Measurements from ENCODE around the gene PCDHGB6. TPM values are rescaled to one million over a fixed set of nuclear protein-coding genes. Genes with fewer than 3 reads are reported as not detected.

PCDHGB6 gene
- total RNA-seq, result 4.3 and 6.2 TPM in 2 replicates

DNA sequence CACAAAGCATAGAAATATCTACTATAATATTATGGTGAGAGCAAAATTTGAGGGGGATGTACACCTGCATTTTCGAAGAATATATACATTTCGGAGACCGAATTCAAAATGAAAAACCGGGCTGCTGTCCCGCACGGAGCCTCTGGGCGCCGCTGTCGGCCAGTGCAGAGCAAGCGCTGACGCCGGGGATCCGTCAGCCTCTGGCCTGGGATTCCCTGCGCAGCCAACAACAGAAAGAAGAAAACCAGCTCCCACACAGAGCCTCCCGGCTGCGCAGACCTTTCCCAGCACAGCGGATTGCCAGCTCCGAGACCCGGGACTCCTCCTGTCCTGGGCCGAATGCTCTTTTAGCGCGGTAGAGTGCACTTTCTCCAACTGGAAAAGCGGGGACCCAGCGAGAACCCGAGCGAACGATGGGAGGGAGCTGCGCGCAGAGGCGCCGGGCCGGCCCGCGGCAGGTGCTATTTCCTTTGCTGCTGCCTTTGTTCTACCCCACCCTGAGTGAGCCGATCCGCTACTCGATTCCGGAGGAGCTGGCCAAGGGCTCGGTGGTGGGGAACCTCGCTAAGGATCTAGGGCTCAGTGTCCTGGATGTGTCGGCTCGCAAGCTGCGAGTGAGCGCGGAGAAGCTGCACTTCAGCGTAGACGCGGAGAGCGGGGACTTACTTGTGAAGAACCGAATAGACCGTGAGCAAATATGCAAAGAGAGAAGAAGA lies at the start of gene PCDHGB6:
TSS of gene PCDHGB6 (plus strand) at position 232 of the 716 bp plus-strand sequence. CDS start at position 414, 182 bp downstream.

DNA sequence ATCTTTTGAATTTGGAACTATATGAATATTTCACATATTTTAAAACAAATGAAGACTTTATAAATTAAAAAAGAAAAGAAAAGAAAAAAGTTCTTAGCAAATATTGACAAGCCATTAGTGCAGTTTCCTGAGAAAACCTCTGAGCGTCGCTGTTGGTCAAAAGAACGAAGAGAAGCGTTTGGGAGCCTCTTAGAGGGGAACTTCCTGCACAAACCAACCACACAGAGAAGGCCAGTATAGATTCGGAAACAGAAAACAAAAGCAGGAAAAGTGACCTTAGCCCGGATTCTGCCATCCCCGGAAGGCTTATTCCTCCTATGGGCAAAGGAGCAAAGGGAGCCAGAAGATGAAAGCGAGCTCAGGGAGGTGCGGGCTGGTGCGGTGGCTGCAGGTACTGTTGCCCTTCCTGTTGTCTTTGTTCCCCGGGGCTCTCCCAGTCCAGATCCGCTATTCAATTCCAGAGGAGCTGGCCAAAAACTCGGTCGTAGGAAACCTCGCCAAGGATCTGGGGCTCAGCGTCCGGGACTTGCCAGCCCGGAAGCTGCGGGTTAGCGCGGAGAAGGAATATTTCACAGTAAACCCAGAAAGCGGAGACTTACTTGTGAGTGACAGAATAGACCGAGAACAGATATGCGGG lies 47.9 kb upstream of the PCDHGB6 start, which contains the start of gene PCDHGB2:
TSS of gene PCDHGB2 (plus strand) at position 205 of the 637 bp plus-strand sequence. CDS start at position 347, 142 bp downstream.

DNA sequence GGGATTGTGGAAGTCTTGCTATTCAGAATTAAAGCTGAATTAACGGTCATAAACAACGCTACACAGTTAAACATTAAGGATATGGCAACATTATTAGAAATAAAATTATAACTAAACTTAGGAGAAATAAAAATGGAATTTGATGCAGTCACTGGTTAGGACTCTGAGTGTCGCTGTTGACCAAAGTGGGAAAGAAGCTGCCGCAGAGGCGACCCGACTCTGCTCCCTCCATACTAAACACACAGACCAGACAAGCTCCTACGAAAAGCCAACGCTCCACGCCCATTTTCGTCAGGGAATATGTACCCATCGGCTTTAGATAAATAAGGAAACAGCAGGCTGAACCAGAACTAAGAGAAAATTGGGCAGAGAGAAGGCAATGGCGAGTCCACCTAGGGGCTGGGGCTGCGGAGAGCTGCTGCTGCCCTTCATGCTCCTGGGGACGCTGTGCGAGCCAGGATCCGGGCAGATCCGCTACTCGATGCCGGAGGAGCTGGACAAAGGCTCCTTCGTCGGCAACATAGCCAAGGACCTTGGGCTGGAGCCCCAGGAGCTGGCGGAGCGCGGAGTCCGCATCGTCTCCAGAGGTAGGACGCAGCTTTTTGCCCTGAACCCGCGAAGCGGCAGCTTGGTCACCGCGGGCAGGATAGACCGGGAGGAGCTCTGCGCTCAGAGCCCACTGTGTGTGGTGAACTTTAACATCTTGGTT lies 43.7 kb upstream of the PCDHGB6 start, which contains the start of gene PCDHGA5:
TSS of gene PCDHGA5 (plus strand) at position 211 of the 709 bp plus-strand sequence. CDS start at position 380, 169 bp downstream.

DNA sequence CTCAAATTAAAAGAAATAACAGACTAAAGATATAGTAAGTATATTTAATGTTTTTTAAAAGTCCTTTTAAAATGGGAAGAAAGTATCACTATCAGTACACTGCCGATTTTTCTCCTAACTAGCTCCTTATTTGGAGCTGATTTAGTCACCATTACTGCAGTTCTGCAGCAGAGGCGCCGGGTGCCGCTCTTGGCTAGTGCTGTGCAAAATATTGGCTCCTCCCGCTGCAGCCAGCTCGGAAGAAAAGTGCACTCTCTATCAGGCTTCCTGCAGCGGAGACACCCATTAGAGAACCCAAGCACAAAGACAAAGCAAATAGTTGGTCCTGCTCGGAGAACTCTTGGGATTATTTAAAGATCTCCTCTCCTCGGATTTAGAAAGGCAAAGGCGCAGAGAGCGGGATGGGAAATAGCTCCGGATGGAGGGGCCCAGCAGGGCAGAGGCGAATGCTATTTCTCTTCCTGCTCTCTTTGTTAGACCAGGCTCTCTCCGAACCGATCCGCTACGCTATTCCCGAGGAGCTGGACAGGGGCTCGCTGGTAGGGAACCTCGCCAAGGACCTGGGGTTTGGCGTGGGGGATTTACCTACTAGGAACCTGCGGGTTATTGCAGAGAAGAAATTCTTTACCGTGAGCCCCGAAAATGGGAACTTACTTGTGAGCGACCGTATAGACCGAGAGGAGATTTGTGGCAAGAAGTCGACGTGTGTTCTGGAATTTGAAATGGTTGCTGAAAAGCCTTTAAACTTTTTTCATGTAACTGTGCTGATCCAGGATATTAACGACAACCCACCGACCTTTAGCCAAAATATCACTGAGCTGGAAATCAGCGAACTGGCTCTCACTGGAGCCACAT lies 37.6 kb upstream of the PCDHGB6 start, which contains the start of gene PCDHGB3:
TSS of gene PCDHGB3 (plus strand) at position 249 of the 855 bp plus-strand sequence. CDS start at position 402, 153 bp downstream.

DNA sequence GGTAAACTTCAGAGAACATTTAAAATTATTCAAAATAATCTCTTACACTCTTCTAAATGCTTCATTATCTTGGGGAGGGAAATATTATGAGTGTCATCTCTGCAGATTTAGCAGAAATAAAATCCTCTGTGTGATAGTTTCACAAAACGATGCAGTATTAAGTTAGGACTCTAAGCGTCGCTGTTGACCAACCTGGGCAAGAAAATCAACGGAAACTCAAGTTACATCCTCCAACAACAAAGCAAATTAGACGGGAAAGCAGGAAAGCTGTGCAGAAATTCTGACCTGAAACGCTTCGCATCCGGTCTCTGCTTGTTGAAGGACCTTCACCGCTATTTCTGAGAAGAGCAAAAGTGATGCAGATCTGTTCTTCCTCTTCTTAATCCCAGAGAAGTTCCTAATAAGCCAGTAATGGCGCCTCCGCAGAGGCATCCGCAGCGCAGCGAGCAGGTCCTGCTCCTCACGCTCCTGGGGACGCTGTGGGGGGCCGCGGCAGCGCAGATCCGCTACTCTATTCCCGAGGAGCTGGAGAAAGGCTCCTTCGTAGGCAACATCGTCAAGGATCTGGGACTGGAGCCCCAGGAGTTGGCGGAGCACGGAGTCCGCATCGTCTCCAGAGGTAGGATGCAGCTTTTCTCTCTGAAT lies 34.0 kb upstream of the PCDHGB6 start, which contains the start of gene PCDHGA6:
TSS of gene PCDHGA6 (plus strand) at position 219 of the 645 bp plus-strand sequence. CDS start at position 412, 193 bp downstream.

DNA sequence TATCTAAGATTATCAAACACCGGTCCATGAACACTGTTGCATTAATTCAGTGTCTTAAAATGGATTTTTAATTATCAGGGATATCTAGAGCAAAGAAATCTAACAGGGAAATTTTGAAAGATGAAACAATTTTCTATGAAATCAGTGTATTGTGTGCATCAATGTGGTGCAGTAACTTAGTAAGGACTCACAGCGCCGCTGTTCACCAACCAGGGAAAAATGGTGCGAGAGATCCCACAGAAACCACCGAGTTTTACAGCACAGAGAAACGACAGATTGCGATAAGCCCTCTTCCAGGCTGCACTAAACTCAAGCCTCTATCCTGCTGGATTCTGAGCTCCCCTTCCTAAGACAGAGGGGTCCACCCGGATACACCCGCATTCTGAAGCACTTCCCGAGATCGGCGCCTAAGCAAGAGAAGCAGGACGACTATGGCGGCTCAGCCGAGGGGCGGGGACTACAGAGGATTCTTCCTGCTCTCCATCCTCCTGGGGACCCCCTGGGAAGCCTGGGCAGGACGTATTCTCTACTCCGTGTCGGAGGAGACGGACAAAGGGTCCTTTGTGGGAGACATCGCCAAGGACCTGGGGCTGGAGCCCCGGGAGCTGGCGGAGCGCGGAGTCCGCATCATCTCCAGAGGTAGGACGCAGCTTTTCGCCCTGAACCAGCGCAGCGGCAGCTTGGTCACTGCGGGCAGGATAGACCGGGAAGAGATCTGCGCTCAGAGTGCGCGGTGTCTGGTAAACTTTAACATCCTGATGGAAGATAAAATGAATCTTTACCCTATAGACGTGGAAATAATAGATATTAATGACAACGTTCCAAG lies 25.1 kb upstream of the PCDHGB6 start, which contains the start of gene PCDHGA7:
TSS of gene PCDHGA7 (plus strand) at position 274 of the 826 bp plus-strand sequence. CDS start at position 432, 158 bp downstream.

DNA sequence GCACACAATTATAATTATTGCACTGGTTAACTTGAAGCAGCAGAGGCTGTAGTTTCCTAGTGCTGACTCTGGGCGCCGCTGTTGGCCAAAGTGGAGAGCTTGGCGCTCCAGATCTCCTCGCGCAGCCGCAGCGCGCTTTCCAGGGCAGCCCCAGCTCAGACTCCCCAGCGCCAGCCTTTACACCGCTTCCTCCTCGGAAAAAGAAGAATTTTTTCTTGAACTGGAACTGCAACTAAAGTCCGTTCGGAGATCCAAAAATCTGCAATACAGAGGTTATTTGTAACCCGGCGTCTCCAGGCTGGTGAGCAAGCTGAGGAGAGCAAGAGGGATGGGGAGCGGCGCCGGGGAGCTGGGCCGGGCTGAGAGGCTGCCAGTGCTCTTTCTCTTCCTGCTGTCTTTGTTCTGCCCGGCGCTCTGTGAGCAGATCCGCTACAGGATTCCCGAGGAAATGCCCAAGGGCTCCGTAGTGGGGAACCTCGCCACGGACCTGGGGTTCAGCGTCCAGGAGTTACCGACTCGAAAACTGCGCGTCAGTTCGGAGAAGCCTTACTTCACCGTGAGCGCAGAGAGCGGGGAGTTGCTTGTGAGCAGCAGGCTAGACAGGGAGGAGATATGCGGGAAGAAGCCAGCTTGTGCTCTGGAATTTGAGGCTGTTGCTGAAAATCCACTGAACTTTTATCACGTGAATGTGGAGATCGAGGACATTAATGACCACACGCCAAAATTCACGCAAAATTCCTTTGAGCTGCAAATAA lies 20.1 kb upstream of the PCDHGB6 start, which contains the start of gene PCDHGB4:
TSS of gene PCDHGB4 (plus strand) at position 142 of the 755 bp plus-strand sequence. CDS start at position 329, 187 bp downstream.

DNA sequence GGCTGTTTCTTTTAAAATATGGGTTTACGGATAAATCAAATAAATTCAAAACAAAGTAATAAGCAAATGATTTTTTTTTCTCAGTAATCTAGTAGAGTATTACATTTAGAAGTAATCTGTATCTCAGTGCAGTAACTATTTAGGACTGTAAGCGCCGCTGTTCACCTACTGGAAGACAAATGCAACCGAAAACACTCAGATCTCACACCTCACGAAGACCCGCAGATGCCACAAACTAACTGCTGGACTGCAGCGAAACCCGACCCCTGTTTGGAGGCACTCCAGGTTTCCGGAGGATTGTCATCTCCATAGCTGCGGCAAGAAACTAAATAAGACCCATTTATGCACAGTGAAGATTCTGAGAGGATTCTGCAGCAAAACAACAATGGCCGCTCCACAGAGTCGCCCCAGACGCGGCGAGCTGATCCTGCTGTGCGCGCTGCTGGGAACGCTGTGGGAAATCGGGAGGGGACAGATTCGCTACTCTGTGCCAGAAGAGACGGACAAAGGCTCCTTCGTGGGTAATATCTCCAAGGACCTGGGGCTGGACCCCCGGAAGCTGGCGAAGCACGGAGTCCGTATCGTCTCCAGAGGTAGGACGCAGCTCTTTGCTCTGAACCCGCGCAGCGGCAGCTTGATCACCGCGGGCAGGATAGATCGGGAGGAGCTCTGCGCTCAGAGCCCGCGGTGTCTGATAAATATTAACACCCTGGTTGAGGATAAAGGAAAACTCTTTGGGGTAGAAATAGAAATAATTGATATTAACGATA lies 15.2 kb upstream of the PCDHGB6 start, which contains the start of gene PCDHGA8:
TSS of gene PCDHGA8 (plus strand) at position 205 of the 770 bp plus-strand sequence. CDS start at position 386, 181 bp downstream.

DNA sequence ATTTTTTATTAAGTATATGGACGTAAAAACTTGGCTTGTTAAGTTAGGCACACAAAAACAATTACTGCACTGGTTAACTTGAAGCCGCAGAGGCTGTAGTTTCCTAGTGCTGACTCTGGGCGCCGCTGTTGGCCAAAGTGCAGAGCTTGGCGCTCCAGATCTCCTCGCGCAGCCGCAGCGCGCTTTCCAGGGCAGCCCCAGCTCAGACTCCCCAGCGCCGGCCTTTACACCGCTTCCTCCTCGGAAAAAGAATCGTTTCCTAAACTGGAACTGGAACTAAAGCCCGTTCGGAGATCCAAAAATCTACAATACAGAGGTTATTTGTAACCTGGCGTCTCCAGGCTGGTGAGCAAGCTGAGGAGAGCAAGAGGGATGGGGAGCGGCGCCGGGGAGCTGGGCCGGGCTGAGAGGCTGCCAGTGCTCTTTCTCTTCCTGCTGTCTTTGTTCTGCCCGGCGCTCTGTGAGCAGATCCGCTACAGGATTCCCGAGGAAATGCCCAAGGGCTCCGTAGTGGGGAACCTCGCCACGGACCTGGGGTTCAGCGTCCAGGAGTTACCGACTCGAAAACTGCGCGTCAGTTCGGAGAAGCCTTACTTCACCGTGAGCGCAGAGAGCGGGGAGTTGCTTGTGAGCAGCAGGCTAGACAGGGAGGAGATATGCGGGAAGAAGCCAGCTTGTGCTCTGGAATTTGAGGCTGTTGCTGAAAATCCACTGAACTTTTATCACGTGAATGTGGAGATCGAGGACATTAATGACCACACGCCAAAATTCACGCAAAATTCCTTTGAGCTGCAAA lies 9.9 kb upstream of the PCDHGB6 start, which contains the start of gene PCDHGB5:
TSS of gene PCDHGB5 (plus strand) at position 192 of the 796 bp plus-strand sequence. CDS start at position 373, 181 bp downstream.

DNA sequence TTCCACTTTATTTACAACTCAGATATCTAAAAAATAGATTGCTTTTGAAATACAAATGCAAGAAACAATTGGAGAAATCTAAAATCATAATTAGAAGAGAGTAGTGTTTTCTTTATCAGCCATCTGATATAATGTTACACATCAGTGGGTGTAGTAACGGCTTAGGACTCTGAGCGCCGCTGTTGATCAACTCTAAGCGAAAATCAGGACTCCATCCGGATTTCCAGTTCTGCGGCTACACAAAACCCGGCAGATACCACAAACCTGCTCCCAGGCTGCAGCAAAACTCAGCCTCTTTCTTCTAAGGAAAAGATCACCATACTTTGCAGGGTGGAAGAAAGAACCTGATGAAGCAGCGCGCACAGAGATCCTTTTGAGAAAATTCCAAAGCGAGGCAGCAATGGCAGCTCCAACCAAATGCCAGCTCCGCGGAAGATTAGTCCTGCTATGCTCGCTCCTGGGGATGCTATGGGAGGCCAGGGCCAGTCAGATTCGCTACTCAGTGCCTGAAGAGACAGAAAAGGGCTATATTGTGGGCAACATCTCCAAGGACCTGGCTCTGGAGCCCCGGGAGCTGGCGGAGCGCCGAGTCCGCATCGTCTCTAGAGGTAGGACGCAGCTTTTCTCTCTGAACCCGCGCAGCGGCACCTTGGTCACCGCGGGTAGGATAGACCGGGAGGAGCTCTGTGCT lies 5.1 kb upstream of the PCDHGB6 start, which contains the start of gene PCDHGA9:
TSS of gene PCDHGA9 (plus strand) at position 226 of the 691 bp plus-strand sequence. CDS start at position 401, 175 bp downstream.

DNA sequence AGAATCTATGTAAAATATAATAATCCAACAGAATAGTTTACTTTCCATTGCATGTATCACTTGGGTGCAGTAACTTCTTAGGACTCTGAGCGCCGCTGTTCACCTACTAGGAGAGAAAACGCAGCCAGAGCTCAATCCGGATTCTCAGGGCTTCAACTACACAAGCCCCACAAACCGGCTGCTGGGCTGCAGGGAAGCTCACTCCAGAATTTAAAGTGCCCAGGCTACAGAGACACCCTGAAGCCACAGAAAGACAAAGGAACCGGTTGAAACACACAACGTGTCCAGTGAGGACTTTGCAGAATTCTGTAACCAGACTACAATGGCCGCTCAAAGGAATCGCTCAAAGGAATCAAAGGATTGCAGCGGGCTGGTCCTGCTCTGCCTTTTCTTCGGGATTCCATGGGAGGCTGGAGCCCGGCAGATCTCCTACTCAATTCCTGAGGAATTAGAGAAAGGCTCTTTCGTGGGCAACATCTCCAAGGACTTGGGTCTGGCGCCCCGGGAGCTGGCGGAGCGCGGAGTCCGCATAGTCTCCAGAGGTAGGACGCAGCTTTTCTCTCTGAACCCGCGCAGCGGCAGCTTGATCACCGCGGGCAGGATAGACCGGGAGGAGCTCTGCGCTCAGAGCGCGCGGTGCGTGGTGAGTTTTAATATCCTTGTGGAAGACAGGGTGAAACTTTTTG lies 5.2 kb downstream of the PCDHGB6 start, which contains the start of gene PCDHGA10:
TSS of gene PCDHGA10 (plus strand) at position 134 of the 686 bp plus-strand sequence. CDS start at position 323, 189 bp downstream.

DNA sequence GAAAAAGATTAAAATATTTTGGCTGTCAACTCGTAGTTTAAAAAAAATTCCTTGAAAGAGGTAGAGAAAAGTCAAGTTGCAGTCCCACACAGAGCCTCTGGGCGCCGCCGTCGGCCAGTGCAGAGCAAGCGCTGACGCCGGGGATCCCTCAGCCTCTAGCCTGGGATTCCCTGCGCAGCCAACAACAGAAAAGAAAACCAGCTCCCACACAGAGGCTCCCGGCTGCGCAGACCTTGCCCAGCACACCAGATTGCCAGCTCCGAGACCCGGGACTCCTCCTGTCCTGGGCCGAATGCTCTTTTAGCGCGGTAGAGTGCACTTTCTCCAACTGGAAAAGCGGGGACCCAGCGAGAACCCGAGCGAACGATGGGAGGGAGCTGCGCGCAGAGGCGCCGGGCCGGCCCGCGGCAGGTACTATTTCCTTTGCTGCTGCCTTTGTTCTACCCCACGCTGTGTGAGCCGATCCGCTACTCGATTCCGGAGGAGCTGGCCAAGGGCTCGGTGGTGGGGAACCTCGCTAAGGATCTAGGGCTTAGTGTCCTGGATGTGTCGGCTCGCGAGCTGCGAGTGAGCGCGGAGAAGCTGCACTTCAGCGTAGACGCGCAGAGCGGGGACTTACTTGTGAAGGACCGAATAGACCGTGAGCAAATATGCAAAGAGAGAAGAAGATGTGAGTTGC lies 9.8 kb downstream of the PCDHGB6 start, which contains the start of gene PCDHGB7:
TSS of gene PCDHGB7 (plus strand) at position 184 of the 679 bp plus-strand sequence. CDS start at position 367, 183 bp downstream.

DNA sequence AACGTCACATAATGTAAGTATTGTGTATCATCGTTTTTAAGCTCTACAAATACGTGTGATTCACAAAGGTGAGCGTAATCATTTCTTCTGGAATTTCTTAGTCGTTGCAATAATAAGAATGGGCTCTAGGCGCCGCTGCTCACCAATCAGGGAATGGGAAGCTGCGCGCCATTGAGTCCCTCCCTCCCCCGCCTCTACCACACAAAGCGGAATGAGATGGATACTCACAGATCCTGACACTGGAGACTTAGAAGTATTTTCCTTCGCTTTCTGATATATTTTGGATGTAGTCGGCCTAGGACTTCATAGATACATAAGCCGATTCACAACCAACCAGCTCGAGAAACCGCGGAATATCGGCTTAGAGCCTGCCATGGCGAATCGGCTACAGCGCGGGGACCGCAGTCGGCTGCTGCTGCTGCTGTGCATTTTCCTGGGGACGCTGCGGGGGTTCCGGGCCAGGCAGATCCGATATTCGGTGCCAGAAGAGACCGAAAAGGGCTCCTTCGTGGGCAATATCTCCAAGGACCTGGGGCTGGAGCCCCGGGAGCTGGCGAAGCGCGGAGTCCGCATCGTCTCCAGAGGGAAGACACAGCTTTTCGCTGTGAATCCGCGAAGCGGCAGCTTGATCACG lies 13.2 kb downstream of the PCDHGB6 start, which contains the start of gene PCDHGA11:
TSS of gene PCDHGA11 (plus strand) at position 197 of the 634 bp plus-strand sequence. CDS start at position 374, 177 bp downstream.

DNA sequence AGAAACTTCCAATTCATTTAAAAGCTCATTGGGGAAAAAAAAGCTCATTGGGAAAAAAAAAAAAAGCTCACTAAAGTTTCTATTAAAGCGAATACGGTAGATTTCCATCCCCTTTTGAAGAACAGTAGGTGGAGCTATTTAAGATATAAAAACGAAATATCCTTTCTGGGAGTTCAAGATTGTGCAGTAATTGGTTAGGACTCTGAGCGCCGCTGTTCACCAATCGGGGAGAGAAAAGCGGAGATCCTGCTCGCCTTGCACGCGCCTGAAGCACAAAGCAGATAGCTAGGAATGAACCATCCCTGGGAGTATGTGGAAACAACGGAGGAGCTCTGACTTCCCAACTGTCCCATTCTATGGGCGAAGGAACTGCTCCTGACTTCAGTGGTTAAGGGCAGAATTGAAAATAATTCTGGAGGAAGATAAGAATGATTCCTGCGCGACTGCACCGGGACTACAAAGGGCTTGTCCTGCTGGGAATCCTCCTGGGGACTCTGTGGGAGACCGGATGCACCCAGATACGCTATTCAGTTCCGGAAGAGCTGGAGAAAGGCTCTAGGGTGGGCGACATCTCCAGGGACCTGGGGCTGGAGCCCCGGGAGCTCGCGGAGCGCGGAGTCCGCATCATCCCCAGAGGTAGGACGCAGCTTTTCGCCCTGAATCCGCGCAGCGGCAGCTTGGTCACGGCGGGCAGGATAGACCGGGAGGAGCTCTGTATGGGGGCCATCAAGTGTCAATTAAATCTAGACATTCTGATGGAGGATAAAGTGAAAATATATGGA lies 22.7 kb downstream of the PCDHGB6 start, which contains the start of gene PCDHGA12:
TSS of gene PCDHGA12 (plus strand) at position 176 of the 782 bp plus-strand sequence. CDS start at position 429, 253 bp downstream.

Data from vein endothelial cell (primary cell).